Stimulated activated naive B cell treated with anti-CD40 and anti-IgM and Interleukin-4, amounts not matched to agents 10 μg/mL and 1 μg/mL and 100 μg/mL, for 72 hours (primary cell): Measurements from ENCODE around the gene PGAM5.
"Not testable (repeated sequence)": the region's sequence is repeated elsewhere in the genome, so short reads cannot be mapped to it uniquely, and the experiment has no call there.

Source experiments
- ATAC-seq, 2 donors: fragments of 150-1000 bp; cut with Tn5 transposase; replicated peaks; 2 replicates each; pipeline ENCODE4 v1.10.0; 2021; ENCODE audit warnings: moderate library complexity in 1 of 2
- DNase-seq: peaks from one replicate; pipeline ENCODE4 v3.0.0; 2021
- H3K27ac Mint-ChIP-seq: one replicate; pipeline ENCODE4 v1.8.0; 2022; ENCODE audit warnings: mild to moderate bottlenecking, mixed read lengths
- H3K27me3 Mint-ChIP-seq, 2 donors: one replicate each; pipeline ENCODE4 v1.8.0; 2022; ENCODE audit warnings: mixed read lengths in 2 of 2
- H3K36me3 Mint-ChIP-seq, 2 donors: one replicate each; pipeline ENCODE4 v1.8.0; 2022; ENCODE audit warnings: mixed read lengths in 2 of 2, mild to moderate bottlenecking in 1 of 2
- H3K4me1 Mint-ChIP-seq, 2 donors: one replicate each; pipeline ENCODE4 v1.8.0; 2022; ENCODE audit warnings: mixed read lengths in 2 of 2, mild to moderate bottlenecking in 1 of 2
- H3K4me3 Mint-ChIP-seq, 2 donors: one replicate each; pipeline ENCODE4 v1.8.0; 2022; ENCODE audit warnings: mild to moderate bottlenecking in 2 of 2, mixed read lengths in 2 of 2, moderate library complexity in 1 of 2
- H3K9me3 Mint-ChIP-seq, 2 donors: one replicate each; pipeline ENCODE4 v1.8.0; 2022; ENCODE audit warnings: mixed read lengths in 2 of 2, mild to moderate bottlenecking in 1 of 2

Gene PGAM5

DNA sequence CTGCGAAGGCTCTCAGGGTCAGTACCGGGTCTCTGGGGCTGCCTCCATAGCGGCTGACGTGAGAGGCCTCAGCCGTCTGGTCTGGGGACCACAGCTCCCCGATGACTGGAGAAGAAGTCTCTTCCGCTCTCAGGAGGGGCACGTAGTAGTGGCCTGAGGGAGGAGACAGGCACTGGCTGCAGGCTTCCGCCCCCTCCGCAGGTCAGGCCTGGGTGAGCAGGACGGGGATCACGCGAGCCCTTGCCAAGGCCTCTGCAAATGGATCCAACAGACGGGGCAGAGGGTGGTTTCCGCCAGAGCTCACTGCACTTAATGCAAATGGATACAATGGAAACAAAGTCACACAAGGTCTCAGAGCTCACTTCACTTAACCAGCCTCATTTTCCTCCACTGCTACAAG is 26.3 kb downstream of the PGAM5 start:
- ATAC-seq, result no peak
- peaks cover 57 to 73% of the 10 kb centered on the region in 2 donors for H3K36me3 Mint-ChIP-seq
- H3K9me3 Mint-ChIP-seq, result no peaks in the 10 kb centered on the region
- no peak overlapping the region for H3K4me3 Mint-ChIP-seq
- no peak for DNase-seq
- no peaks in the 10 kb centered on the region for H3K4me1 Mint-ChIP-seq
- H3K27ac Mint-ChIP-seq, result no peak overlapping the region
- no peaks in the 10 kb centered on the region for H3K27me3 Mint-ChIP-seq

DNA sequence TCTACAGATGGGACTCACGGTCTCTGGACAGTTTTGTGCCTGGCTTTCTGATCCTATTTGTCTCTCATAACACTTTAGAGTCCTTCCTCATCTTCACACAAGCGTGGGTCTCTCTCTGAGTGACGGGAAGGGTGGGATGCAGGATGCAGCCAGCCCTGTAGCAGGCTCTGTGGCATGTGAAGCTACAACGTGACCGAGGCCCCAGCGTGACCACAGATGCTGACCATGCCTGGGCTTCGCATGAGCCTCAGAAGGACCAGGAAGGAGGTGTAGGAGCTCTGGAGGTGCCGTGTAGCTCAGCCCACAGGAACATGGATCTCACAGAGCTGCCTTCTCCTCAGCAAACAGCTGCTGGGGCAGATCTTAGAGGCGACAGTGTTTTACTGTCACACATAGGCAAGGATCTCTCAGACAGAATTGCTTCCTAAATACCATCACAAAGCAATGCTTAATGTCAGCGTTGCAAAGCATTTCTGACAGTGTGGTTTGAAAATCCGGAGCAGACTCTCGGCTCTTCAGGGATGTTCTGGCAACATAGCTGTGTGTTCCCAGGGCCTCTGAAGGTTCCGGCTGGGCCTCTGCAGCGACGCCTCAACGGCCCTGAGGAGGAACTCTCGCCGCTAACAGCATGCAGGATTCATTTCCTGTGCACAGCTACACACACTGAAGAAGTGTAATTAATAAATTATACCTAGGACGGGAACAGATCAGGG is 29.1 kb downstream of the PGAM5 start:
- Mint-ChIP-seq H3K4me1 (peaks cover 10 to 14% of the 10 kb centered on the region in 2 donors), H3K27ac (peak overlapping the region; percentile 87), H3K27me3 (no peaks in the 10 kb centered on the region), H3K9me3 (peaks cover 3 to 5% of the 10 kb centered on the region in 2 donors), H3K4me3 (no peak overlapping the region), H3K36me3 (peaks cover 50 to 69% of the 10 kb centered on the region in 2 donors)
- DNase-seq (no peak), ATAC-seq (no peak)

DNA sequence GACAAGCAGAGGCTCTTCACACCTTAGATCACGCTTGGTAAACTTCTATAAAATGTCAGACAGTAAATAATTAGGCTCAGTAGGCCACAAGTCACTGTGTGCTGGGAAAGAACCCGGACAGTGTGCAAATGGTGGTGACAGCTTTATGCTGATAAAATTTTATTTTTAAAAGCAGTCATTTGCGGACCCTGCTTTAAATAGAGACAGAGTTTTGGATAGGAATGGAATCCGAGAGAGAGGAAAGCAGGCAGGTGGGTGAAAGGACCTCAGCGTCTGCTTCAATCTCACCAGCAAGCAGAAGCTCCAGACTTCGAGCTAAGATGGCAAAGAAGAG is 29.6 kb downstream of the PGAM5 start:
- no peaks in the 10 kb centered on the region for H3K27me3 Mint-ChIP-seq
- no peak overlapping the region for H3K27ac Mint-ChIP-seq
- H3K36me3 Mint-ChIP-seq, result peaks cover 51 to 72% of the 10 kb centered on the region in 2 donors

DNA sequence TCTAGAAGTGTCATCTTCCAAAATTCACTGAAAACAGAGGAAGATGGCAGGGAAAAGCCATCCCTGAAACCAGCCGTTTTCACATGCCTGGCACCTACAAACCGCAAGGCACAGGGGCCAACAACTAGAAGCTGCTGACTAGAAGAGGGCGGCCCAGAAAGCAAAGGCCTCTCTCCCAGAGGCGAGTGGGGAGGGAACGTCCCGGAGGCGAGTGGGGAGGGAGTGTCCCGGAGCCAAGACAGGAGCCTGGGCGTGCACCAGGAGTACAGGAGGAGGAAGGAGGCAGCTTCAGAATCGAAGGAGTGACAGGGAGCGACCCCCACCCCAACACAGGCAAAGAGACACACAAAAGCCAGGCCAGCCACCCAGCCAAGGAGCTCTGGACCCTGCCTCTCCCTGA is 30.0 kb downstream of the PGAM5 start:
- DNase-seq (no peak), ATAC-seq (no peak)
- Mint-ChIP-seq H3K4me3 (no peak overlapping the region), H3K36me3 (peaks cover 49 to 72% of the 10 kb centered on the region in 2 donors), H3K27ac (peak overlapping the region; percentile 21), H3K27me3 (no peaks in the 10 kb centered on the region), H3K4me1 (peaks cover 10 to 14% of the 10 kb centered on the region in 2 donors), H3K9me3 (peaks cover 3 to 5% of the 10 kb centered on the region in 2 donors)

More for the DNA sequence above, 29.6 kb downstream of the PGAM5 start:
- Mint-ChIP-seq H3K4me1 (peaks cover 10 to 14% of the 10 kb centered on the region in 2 donors), H3K4me3 (no peak overlapping the region), H3K9me3 (peaks cover 3 to 5% of the 10 kb centered on the region in 2 donors)
- DNase-seq, result no peak
- ATAC-seq, result no peak

DNA sequence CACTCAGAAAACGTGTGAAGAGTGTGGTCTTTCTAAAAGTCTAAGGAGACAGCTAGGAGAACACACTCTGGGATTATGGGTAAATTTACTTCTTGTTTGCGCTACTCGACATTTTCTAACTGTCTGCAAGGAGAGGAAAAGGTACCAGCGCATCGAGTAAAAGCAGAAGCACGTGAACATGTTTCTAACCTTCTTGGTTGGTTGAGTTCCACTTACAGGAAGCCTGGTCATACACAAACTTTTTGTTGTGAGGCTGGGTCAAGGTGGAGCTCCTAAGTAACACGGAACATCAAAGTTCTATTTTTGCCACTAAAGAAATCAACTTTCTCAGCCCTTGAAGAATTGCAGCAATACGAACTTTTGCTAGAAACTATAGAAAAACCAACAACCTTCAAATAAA is 31.0 kb downstream of the PGAM5 start:
- peaks cover 3 to 5% of the 10 kb centered on the region in 2 donors for H3K9me3 Mint-ChIP-seq
- H3K36me3 Mint-ChIP-seq, result peaks cover 45 to 69% of the 10 kb centered on the region in 2 donors
- no peak for DNase-seq
- H3K27me3 Mint-ChIP-seq, result no peaks in the 10 kb centered on the region
- H3K4me3 Mint-ChIP-seq, result no peak overlapping the region
- ATAC-seq, result no peak
- H3K4me1 Mint-ChIP-seq, result peaks cover 10 to 14% of the 10 kb centered on the region in 2 donors
- H3K27ac Mint-ChIP-seq, result peak overlapping the region; percentile 31

DNA sequence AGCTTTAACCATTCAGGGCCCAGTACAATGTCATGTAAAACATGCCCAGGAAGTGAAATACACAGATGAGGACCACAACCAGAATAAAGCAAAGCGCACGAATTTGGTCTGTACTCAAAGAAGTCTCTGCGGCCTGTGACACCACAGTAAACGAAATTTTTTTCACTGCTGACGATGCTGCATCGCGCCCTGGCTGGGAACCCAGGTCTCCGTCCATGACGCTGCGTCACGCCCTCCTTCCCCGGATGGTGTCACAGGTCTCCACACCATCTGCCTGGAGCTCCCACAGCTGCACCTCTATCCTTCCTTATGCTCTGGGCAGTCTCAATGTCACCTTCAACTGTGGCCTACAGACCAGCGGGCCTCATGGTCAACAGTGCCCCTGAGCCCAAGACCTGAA is 33.2 kb downstream of the PGAM5 start:
- ATAC-seq (no peak), DNase-seq (no peak)
- peaks cover 50 to 71% of the 10 kb centered on the region in 2 donors for H3K36me3 Mint-ChIP-seq
- no peak overlapping the region for H3K27ac Mint-ChIP-seq
- no peak overlapping the region for H3K4me3 Mint-ChIP-seq
- peaks cover 12 to 14% of the 10 kb centered on the region in 2 donors for H3K4me1 Mint-ChIP-seq
- no peaks in the 10 kb centered on the region for H3K27me3 Mint-ChIP-seq
- H3K9me3 Mint-ChIP-seq, result peaks cover 3 to 5% of the 10 kb centered on the region in 2 donors

DNA sequence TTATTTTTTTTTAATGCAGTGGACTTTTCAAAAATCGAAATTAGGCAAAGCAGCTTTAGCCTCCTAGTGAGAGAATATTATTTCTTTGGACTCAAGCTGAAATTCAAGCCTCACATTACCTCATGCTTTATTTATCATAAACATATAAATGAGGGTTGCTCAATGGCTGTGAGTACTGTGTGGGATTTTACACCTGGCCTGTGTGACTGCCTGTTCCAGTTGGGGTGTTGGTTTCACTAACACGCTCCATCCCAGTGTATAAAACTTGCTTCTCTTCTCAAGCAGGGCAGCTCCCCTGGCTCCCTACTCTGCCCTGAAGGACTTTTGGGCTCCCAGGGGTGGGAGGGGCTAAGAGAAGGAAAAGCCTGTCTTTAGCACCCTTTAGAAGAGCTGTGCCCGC is 36.0 kb downstream of the PGAM5 start:
- ATAC-seq (no peak), DNase-seq (no peak)
- Mint-ChIP-seq H3K27ac (no peak overlapping the region), H3K27me3 (no peaks in the 10 kb centered on the region), H3K4me1 (peaks cover 12 to 14% of the 10 kb centered on the region in 2 donors), H3K9me3 (peaks cover 3 to 5% of the 10 kb centered on the region in 2 donors), H3K4me3 (no peak overlapping the region), H3K36me3 (peaks cover 48 to 56% of the 10 kb centered on the region in 2 donors)

DNA sequence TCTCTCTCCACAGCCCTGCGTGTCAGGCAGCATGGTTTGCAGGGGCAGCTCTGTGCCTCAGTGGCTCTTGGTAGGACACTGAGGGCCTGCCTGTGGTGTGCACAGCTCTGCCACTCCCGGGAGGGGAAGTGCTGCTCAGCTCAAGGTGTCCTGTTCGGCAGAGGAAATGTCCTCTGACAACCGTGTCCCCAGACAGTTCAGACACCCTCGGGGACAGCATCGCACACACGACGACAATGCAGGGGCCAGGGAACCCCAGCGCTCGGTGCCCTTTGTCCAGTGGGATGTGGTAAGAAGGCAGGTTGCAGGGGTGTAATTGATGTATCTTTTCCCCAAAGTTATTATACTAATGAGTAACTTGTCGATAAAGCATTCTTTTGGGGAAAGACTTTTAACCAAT is 36.8 kb downstream of the PGAM5 start:
- H3K27me3 Mint-ChIP-seq, result no peaks in the 10 kb centered on the region
- peaks cover 3 to 4% of the 10 kb centered on the region in 2 donors for H3K9me3 Mint-ChIP-seq
- peaks cover 12% of the 10 kb centered on the region in 2 donors for H3K4me1 Mint-ChIP-seq
- peak overlapping the region; percentile 65 for H3K27ac Mint-ChIP-seq
- ATAC-seq, result no peak
- no peak for DNase-seq
- no peak overlapping the region for H3K4me3 Mint-ChIP-seq
- peaks cover 46 to 52% of the 10 kb centered on the region in 2 donors for H3K36me3 Mint-ChIP-seq

DNA sequence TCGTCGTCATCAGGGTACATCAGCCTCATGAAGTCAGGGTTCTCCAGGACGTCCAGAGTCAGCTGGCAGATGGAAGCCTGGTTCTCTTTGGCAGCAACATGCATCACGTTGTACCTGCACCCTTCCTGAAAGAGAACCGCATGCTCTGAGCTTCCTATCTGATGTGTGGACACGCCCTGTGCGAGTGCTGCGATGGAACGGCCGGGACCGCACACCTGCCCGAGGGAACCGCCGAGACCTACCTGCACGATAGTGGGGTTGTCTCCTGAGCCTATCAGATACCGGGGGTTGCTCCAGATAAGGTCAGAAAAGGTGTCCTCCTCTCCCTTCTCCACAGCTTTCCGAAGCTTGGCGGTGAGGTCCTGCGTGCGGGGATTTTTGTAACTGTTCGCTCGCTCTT is 37.3 kb downstream of the PGAM5 start:
- Mint-ChIP-seq H3K4me1 (peaks cover 7% of the 10 kb centered on the region in 2 donors), H3K27me3 (no peaks in the 10 kb centered on the region), H3K9me3 (no peaks in the 10 kb centered on the region), H3K4me3 (no peak overlapping the region), H3K27ac (no peak overlapping the region), H3K36me3 (peaks cover 41 to 51% of the 10 kb centered on the region in 2 donors)
- ATAC-seq (no peak), DNase-seq (no peak)

DNA sequence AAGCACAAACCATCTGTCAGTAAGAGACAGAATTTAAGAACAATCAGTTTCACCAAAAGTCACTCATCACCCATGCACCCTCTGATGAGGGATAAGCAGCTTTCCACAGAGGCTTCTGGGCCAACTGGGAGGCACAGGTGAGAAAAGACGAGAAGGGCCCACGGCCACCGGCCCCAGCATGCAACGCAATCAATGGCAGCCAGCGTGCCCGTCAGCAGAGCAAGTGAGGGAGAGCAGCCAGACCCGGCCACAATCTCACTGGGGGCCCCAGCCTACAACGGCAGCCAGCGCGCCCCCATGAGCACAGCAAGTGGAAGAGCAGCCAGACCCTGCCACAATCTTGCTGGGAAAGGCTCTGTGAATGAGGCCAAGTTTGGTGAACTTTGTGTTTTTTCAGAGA is 37.7 kb downstream of the PGAM5 start:
- no peak for DNase-seq
- no peak overlapping the region for H3K4me3 Mint-ChIP-seq
- peaks cover 43 to 49% of the 10 kb centered on the region in 2 donors for H3K36me3 Mint-ChIP-seq
- H3K4me1 Mint-ChIP-seq, result peaks cover 7% of the 10 kb centered on the region in 2 donors
- H3K27ac Mint-ChIP-seq, result no peak overlapping the region
- no peak for ATAC-seq
- H3K27me3 Mint-ChIP-seq, result no peaks in the 10 kb centered on the region
- no peaks in the 10 kb centered on the region for H3K9me3 Mint-ChIP-seq

DNA sequence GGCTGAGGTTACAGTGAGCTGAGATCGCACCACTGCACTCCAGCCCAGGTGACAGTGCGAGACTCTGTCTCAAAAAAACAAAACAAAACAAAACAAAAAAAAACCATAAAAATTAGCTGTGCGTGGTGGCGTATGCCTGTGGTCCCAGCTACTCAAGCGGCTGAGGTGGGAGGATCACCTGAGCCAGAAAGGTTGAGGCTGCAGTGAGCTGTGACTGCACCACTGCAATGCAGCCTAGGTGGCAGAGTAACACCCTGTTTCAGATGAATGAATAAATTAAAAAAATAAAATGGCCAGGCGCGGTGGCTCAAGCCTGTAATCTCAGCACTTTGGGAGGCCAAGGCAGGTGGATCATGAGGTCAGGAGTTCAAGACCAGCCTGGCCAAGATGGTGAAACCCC is 43.0 kb downstream of the PGAM5 start:
- peak; percentile 33 to 39 for ATAC-seq
- H3K27ac Mint-ChIP-seq, H3K9me3 Mint-ChIP-seq, H3K27me3 Mint-ChIP-seq, H3K4me3 Mint-ChIP-seq, DNase-seq: not testable (repeated sequence)
- Mint-ChIP-seq H3K4me1 (peaks cover 6 to 14% of the 10 kb centered on the region in 2 donors), H3K36me3 (peaks cover 21 to 38% of the 10 kb centered on the region in 2 donors)

DNA sequence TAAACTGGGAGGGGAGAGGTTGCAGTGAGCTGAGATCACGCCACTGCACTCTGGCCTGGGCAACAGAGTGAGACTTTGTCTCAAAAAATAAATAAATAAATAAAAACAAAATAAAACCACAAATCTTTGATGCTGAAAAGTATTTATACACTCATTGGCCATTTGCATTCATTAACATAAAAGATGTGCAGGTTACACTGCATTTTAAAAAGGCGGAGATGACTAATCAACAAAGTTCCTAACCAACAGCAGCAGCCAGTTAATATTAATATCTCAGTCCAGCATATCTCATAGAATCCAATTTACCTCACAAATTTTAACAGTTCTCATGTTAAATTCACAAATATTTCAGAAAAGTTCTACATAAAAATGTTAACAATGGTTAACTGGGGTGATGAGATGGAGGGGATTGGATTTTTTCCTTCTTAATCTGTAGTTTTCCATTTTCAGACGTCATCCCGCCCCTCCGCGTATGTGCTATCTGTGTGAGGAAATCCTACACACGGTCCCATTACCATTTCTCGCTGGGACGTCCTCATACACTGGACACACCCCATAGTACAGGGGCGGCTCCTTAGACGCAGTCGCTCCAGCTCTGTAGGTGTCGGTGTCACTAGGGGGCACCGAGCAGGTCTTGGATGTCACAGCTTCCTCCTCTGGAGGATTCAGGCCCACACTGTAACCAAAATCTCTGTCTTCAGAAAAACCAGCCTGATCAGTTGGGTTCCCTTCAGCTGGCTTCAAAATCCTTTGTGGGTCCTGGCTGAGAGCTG is 43.7 kb downstream of the PGAM5 start:
- Mint-ChIP-seq H3K27ac (no peak overlapping the region), H3K9me3 (no peaks in the 10 kb centered on the region), H3K4me1 (peaks cover 6 to 14% of the 10 kb centered on the region in 2 donors), H3K4me3 (no peak overlapping the region), H3K27me3 (no peaks in the 10 kb centered on the region), H3K36me3 (peaks cover 19 to 34% of the 10 kb centered on the region in 2 donors)
- ATAC-seq, result no peak
- DNase-seq, result no peak

DNA sequence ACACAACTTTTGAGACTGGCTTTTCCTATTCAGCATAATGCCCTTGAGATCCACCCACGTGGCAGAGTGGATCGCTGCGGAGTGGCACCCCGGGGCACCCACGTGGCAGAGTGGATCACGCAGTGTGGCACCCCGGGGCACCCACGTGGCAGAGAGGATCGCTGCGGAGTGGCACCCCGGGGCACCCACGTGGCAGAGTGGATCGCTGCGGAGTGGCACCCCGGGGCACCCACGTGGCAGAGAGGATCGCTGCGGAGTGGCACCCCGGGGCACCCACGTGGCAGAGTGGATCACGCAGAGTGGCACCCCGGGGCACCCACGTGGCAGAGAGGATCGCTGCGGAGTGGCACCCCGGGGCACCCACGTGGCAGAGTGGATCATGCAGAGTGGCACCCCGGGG is 48.2 kb downstream of the PGAM5 start:
- not testable (repeated sequence) for H3K27ac Mint-ChIP-seq, H3K4me3 Mint-ChIP-seq, H3K27me3 Mint-ChIP-seq, DNase-seq, H3K9me3 Mint-ChIP-seq, ATAC-seq
- Mint-ChIP-seq H3K4me1 (peaks cover 14 to 34% of the 10 kb centered on the region in 2 donors), H3K36me3 (peaks cover 16 to 35% of the 10 kb centered on the region in 2 donors)

DNA sequence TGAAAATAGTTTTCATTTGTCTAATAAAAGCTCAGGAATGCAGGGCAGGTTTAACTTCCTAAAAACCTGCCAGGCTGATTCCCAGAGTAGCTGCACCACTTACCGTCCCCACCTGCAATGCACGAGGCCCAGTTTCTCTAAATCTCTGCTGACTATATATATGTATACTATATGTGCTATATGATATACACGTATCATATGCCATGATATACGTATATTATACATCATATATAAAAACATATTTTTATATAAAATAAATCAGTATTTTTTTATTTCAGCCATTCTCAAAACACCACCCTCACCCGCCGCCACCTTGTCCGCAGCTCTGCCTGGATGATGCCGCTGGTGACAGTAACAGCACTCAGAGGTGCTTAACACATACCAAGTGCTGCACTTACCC is 48.7 kb downstream of the PGAM5 start:
- H3K27ac Mint-ChIP-seq, result no peak overlapping the region
- H3K4me1 Mint-ChIP-seq, result peaks cover 16 to 34% of the 10 kb centered on the region in 2 donors

More for the DNA sequence above, 48.7 kb downstream of the PGAM5 start:
- no peak for DNase-seq
- no peaks in the 10 kb centered on the region for H3K27me3 Mint-ChIP-seq
- ATAC-seq, result no peak
- peak overlapping the region in 1 of 2 donors; percentile 88 for H3K4me3 Mint-ChIP-seq
- H3K36me3 Mint-ChIP-seq, result peaks cover 16 to 35% of the 10 kb centered on the region in 2 donors
- H3K9me3 Mint-ChIP-seq, result no peaks in the 10 kb centered on the region
